ENCODE data around the gene CAMK2A.
"Not testable (repeated sequence)": the region's sequence is repeated elsewhere in the genome, so short reads cannot be mapped to it uniquely, and the experiment has no call there.

The CAMK2A gene

GRCh38 chr5:150254774-150255173, 34.8 kb downstream of the CAMK2A start:
- no peak for DNase-seq (ENCODE audit: low read depth)

- DNase-seq (ENCODE audit: low read depth) = no peak
Measured at GRCh38 chr5:150254363-150254762, 35.2 kb downstream of the CAMK2A start.

GRCh38 chr5:150253416-150254208, 36.0 kb downstream of the CAMK2A start:
- no peak for DNase-seq (ENCODE audit: low read depth)

- DNase-seq (ENCODE audit: low read depth) = no peak
Measured at GRCh38 chr5:150252489-150252888, 37.1 kb downstream of the CAMK2A start.

GRCh38 chr5:150251504-150251903, 38.1 kb downstream of the CAMK2A start:
- no peak for DNase-seq (ENCODE audit: low read depth)

- no peak for DNase-seq (ENCODE audit: low read depth)
Measured at GRCh38 chr5:150249744-150250143, 39.8 kb downstream of the CAMK2A start.

- no peak for DNase-seq (ENCODE audit: low read depth)
Measured at GRCh38 chr5:150248946-150249345, 40.6 kb downstream of the CAMK2A start.

GRCh38 chr5:150248493-150248892, 41.1 kb downstream of the CAMK2A start:
- DNase-seq (ENCODE audit: low read depth) = not testable (repeated sequence)

GRCh38 chr5:150247726-150248125, 41.8 kb downstream of the CAMK2A start:
- no peak for DNase-seq (ENCODE audit: low read depth)

GRCh38 chr5:150246835-150247234, 42.7 kb downstream of the CAMK2A start:
- DNase-seq (ENCODE audit: low read depth) = no peak

GRCh38 chr5:150246429-150246828, 43.1 kb downstream of the CAMK2A start:
- DNase-seq (ENCODE audit: low read depth) = no peak

GRCh38 chr5:150245808-150246207, 43.8 kb downstream of the CAMK2A start:
- no peak for DNase-seq (ENCODE audit: low read depth)

- DNase-seq (ENCODE audit: low read depth) = no peak
Measured at GRCh38 chr5:150245111-150245789, 44.3 kb downstream of the CAMK2A start.

- no peak for DNase-seq (ENCODE audit: low read depth)
Measured at GRCh38 chr5:150244209-150244608, 45.4 kb downstream of the CAMK2A start.

- DNase-seq (ENCODE audit: low read depth) = no peak
Measured at GRCh38 chr5:150243590-150243989, 46.0 kb downstream of the CAMK2A start.

- no peak for DNase-seq (ENCODE audit: low read depth)
Measured at GRCh38 chr5:150242251-150242894, 47.2 kb downstream of the CAMK2A start.

- DNase-seq (ENCODE audit: low read depth) = no peak
Measured at GRCh38 chr5:150241298-150242160, 48.0 kb downstream of the CAMK2A start.

GRCh38 chr5:150239794-150240122, 49.8 kb downstream of the CAMK2A start:
- no peak for DNase-seq (ENCODE audit: low read depth)

GRCh38 chr5:150239099-150239793, 50.3 kb downstream of the CAMK2A start:
- no peak for DNase-seq (ENCODE audit: low read depth)

GRCh38 chr5:150238646-150239045, 50.9 kb downstream of the CAMK2A start:
- DNase-seq (ENCODE audit: low read depth) = no peak

GRCh38 chr5:150236981-150237754, 52.4 kb downstream of the CAMK2A start:
- DNase-seq (ENCODE audit: low read depth) = no peak

Data from activated T-cell treated with anti-CD3 and anti-CD28 coated beads for 1 hour (primary cell).